SK-N-SH treated with all-trans-retinoic acid at 6 μM for 48 hours (cell line): Measurements from ENCODE around the gene CDH4.
"Not testable (repeated sequence)": the region's sequence is repeated elsewhere in the genome, so short reads cannot be mapped to it uniquely, and the experiment has no call there.

Source experiments
- ATAC-seq: fragments of 200-7000 bp; cut with Tn5 transposase; 3 replicates; pipeline ENCODE4 v1.9.1; 2020; ENCODE audit warnings: mild to moderate bottlenecking, moderate library complexity
- ARNTL ChIP-seq: fragments of 450-650 bp; formaldehyde crosslinking; IDR thresholded peaks from 2 replicates; pipeline ENCODE4 v1.5.0; 2020; ENCODE audit warnings: low read depth, mild to moderate bottlenecking, moderate library complexity, borderline replicate concordance
- BACH2 ChIP-seq: fragments of 250-450 bp; sonication (Bioruptor Pico); IDR thresholded peaks from 2 replicates; pipeline ENCODE4 v1.9.0; 2021; ENCODE audit warnings: mild to moderate bottlenecking, borderline replicate concordance
- CSDC2 ChIP-seq: fragments of 250-450 bp; sonication (Bioruptor Pico); IDR thresholded peaks from 2 replicates; pipeline ENCODE4 v1.5.0; 2020; ENCODE audit warnings: mild to moderate bottlenecking, moderate library complexity
- CSRNP3 ChIP-seq: fragments of 250-450 bp; sonication (Bioruptor Pico); IDR thresholded peaks from 2 replicates; pipeline ENCODE4 v1.5.1; 2021; ENCODE audit warnings: mild to moderate bottlenecking, moderate library complexity
- ESRRG ChIP-seq: fragments of 250-450 bp; sonication (Bioruptor Pico); IDR thresholded peaks from 2 replicates; pipeline ENCODE4 v1.6.1; 2021; ENCODE audit warnings: mild to moderate bottlenecking
- GLIS3 ChIP-seq: fragments of 250-450 bp; sonication (Bioruptor Pico); IDR thresholded peaks from 2 replicates; pipeline ENCODE4 v1.5.0; 2020; ENCODE audit warnings: mild to moderate bottlenecking, moderate library complexity
- ISL1 ChIP-seq: fragments of 250-450 bp; sonication (Bioruptor Pico); IDR thresholded peaks from 2 replicates; pipeline ENCODE4 v2.1.2; 2022; ENCODE audit warnings: mild to moderate bottlenecking, moderate library complexity
- OSR1 ChIP-seq: fragments of 250-450 bp; sonication (Bioruptor Pico); IDR thresholded peaks from 2 replicates; pipeline ENCODE4 v1.8.0; 2022; ENCODE audit warnings: moderate library complexity, mild to moderate bottlenecking, inconsistent platforms
- PATZ1 ChIP-seq: fragments of 250-450 bp; sonication (Bioruptor Pico); IDR thresholded peaks from 2 replicates; pipeline ENCODE4 v1.8.0; 2020; ENCODE audit warnings: mild to moderate bottlenecking, moderate library complexity, borderline replicate concordance
- POU6F1 ChIP-seq: fragments of 250-450 bp; sonication (Bioruptor Pico); IDR thresholded peaks from 2 replicates; pipeline ENCODE4 v1.8.0; 2021; ENCODE audit warnings: low read depth, mild to moderate bottlenecking, moderate library complexity, borderline replicate concordance
- PPARA ChIP-seq: fragments of 250-450 bp; sonication (Bioruptor Pico); IDR thresholded peaks from 2 replicates; pipeline ENCODE4 v1.5.0; 2020; ENCODE audit warnings: mild to moderate bottlenecking, borderline replicate concordance
- RARB ChIP-seq: fragments of 250-450 bp; sonication (Bioruptor Pico); IDR thresholded peaks from 2 replicates; pipeline ENCODE4 v1.8.0; 2021; ENCODE audit warnings: mild to moderate bottlenecking, moderate library complexity
- SNAI2 ChIP-seq: fragments of 250-450 bp; sonication (Bioruptor Pico); IDR thresholded peaks from 2 replicates; pipeline ENCODE4 v1.5.0; 2020; ENCODE audit warnings: mild to moderate bottlenecking, moderate library complexity
- TCF4 ChIP-seq: fragments of 250-450 bp; sonication (Bioruptor Pico); IDR thresholded peaks from 2 replicates; pipeline ENCODE4 v1.8.0; 2021; ENCODE audit warnings: mild to moderate bottlenecking, moderate library complexity, borderline replicate concordance
- TOX ChIP-seq: fragments of 250-450 bp; sonication (Bioruptor Pico); IDR thresholded peaks from 2 replicates; pipeline ENCODE4 v1.8.0; 2021; ENCODE audit warnings: mild to moderate bottlenecking, moderate library complexity, borderline replicate concordance
- TSHZ2 ChIP-seq: fragments of 250-450 bp; sonication (Bioruptor Pico); IDR thresholded peaks from 2 replicates; pipeline ENCODE4 v1.5.0; 2020; ENCODE audit warnings: mild to moderate bottlenecking, moderate library complexity
- ZC3H10 ChIP-seq: fragments of 250-450 bp; sonication (Bioruptor Pico); IDR thresholded peaks from 2 replicates; pipeline ENCODE4 v1.5.1; 2021; ENCODE audit warnings: mild to moderate bottlenecking, moderate library complexity
- ZFP3 ChIP-seq: fragments of 250-450 bp; sonication (Bioruptor Pico); IDR thresholded peaks from 2 replicates; pipeline ENCODE4 v1.5.0; 2020; ENCODE audit warnings: mild to moderate bottlenecking, moderate library complexity
- ZFP30 ChIP-seq: fragments of 450-650 bp; formaldehyde crosslinking; IDR thresholded peaks from 2 replicates; pipeline ENCODE4 v1.5.0; 2022; ENCODE audit warnings: mild to moderate bottlenecking, moderate library complexity
- ZNF70 ChIP-seq: fragments of 450-650 bp; formaldehyde crosslinking; IDR thresholded peaks from 2 replicates; pipeline ENCODE4 v1.5.0; 2020; ENCODE audit warnings: mild to moderate bottlenecking, moderate library complexity
- ZNF8 ChIP-seq: fragments of 450-650 bp; formaldehyde crosslinking; IDR thresholded peaks from 2 replicates; pipeline ENCODE4 v1.5.0; 2020; ENCODE audit warnings: mild to moderate bottlenecking, moderate library complexity

CDH4 gene

GRCh38 chr20:61852268-61853072, 600.4 kb downstream of the CDH4 start (continued):
- TF ChIP-seq TSHZ2 (CRISPR knock-in tag) (no peak), BACH2 (CRISPR knock-in tag) (no peak), TCF4 (CRISPR knock-in tag) (no peak)
- TF ChIP-seq, all 23 proteins: peak for 0

- no peak for ATAC-seq
- TF ChIP-seq SNAI2 (CRISPR knock-in tag), result no peak
- TF ChIP-seq ESRRG, result no peak
- TF ChIP-seq BACH2 (CRISPR knock-in tag), result no peak
- no peak for TF ChIP-seq PPARA (CRISPR knock-in tag)
- no peak for TF ChIP-seq TOX (CRISPR knock-in tag)
Measured at GRCh38 chr20:61853073-61854005, 601.3 kb downstream of the CDH4 start.

- ATAC-seq, result not testable (repeated sequence)
Measured at GRCh38 chr20:61854538-61854937, 602.5 kb downstream of the CDH4 start.

GRCh38 chr20:61855286-61855685, 603.2 kb downstream of the CDH4 start:
- no peak for ATAC-seq

GRCh38 chr20:61856626-61857413, 604.8 kb downstream of the CDH4 start:
- TF ChIP-seq PPARA (CRISPR knock-in tag) (no peak), RARB (CRISPR knock-in tag) (no peak), OSR1 (CRISPR knock-in tag) (no peak), ZFP3 (CRISPR knock-in tag) (no peak), TCF4 (CRISPR knock-in tag) (no peak), CSRNP3 (CRISPR knock-in tag) (no peak), ARNTL (CRISPR knock-in tag) (no peak), ZNF8 (CRISPR knock-in tag) (no peak), GLIS3 (CRISPR knock-in tag) (no peak), POU6F1 (CRISPR knock-in tag) (no peak), BACH2 (CRISPR knock-in tag) (no peak), CSDC2 (CRISPR knock-in tag) (no peak), SNAI2 (CRISPR knock-in tag) (no peak), ZFP30 (CRISPR knock-in tag) (no peak), TOX (CRISPR knock-in tag) (no peak), PATZ1 (CRISPR knock-in tag) (no peak), ISL1 (CRISPR knock-in tag) (no peak), ZC3H10 (CRISPR knock-in tag) (no peak), ZNF70 (no peak)
- ATAC-seq, result no peak

More at GRCh38 chr20:61855286-61855685, 603.2 kb downstream of the CDH4 start:
- TF ChIP-seq ZNF8 (CRISPR knock-in tag), result no peak
- no peak for TF ChIP-seq TOX (CRISPR knock-in tag)
- TF ChIP-seq ISL1 (CRISPR knock-in tag), result no peak
